HFFc6 (cell line): ENCODE measurements around the gene LHPP. TPM values are rescaled to one million over a fixed set of nuclear protein-coding genes. Genes with fewer than 3 reads are reported as not detected.

ENCODE experiments used
- DNase-seq: peaks from one replicate; pipeline ENCODE4 v3.0.0-alpha.2; 2018
- H3K27ac Mint-ChIP-seq: 2 replicates; pipeline ENCODE4 v1.8.0; 2020; ENCODE audit warnings: mild to moderate bottlenecking, mixed read lengths
- H3K27me3 Mint-ChIP-seq: 2 replicates; pipeline ENCODE4 v1.8.0; 2021; ENCODE audit warnings: mild to moderate bottlenecking, moderate library complexity, mixed read lengths; ENCODE audit not compliant: insufficient read depth
- H3K36me3 Mint-ChIP-seq: 2 replicates; pipeline ENCODE4 v1.8.0; 2021; ENCODE audit warnings: low read depth, mixed read lengths
- H3K4me1 Mint-ChIP-seq: 2 replicates; pipeline ENCODE4 v1.8.0; 2020; ENCODE audit warnings: low read depth, mixed read lengths
- H3K4me3 Mint-ChIP-seq: 2 replicates; pipeline ENCODE4 v1.8.0; 2020; ENCODE audit warnings: mild to moderate bottlenecking, moderate library complexity, mixed read lengths
- H3K9me3 Mint-ChIP-seq: 2 replicates; pipeline ENCODE4 v1.8.0; 2020; ENCODE audit warnings: mild to moderate bottlenecking, mixed read lengths
- CTCF ChIP-seq: fragments of 200-600 bp; sonication (generic); IDR thresholded peaks from 2 replicates; pipeline ENCODE4 v1.5.0; 2021; ENCODE audit warnings: antibody characterized with exemption, mild to moderate bottlenecking
- total RNA-seq, 6 experiments: library from RNA; stranded (reverse); fragmentation: NEBNext Ultra II Directional; extraction: Animal tissue kit (Norgen Biotek cat#: 25700); gene quantifications; 2 replicates in 1 of 6; 3 replicates in 5 of 6; pipeline ENCODE4 v1.2.3, GENCODE V29; 2021

The LHPP gene
- total RNA-seq, 6 experiments from 2014 or later: 12.5 to 17.3 (median 14.0) TPM

DNA sequence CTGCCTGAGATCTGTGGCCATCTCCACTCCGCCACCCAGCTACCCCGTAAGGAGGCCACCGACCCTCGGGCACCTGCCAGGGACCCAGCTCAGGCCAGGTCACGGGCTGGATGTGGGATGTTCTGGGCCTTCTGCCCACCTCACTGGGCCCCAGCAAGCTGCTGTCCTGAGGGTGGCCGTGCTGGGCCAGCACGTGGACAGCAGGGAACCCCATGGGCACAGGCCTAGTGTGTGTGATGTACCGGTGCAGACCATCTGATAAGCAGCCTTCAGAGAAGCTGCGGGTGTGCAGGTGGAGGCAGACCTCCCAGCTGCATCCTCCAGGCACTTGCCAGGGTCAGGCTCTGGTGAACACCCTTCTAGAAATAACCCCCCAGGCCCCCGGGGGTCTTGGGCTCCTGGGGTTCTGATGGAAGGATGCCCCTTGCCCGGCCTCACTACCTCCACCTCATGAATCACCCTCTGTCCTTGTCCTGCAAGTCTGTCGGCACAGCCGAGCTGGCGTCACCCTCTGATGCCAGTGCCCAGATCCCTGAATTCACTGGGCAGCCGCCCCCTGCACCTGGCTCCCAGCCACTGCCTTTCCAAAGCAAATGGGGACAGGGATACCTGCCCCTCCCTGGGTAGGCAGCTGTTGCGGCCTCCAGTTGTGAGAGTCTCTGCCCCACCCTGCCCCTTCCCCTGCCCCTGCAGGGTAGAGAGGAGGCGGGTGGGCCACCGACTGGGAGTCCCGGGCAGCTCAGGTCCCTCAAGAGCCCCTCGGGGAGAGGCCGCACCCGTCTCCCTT is 142.8 kb downstream of the LHPP start:
- Mint-ChIP-seq H3K4me1 (no peaks in the 10 kb centered on the region), H3K36me3 (no peaks in the 10 kb centered on the region), H3K27me3 (peaks cover 14% of the 10 kb centered on the region), H3K9me3 (no peaks in the 10 kb centered on the region), H3K4me3 (no peak overlapping the region), H3K27ac (no peak overlapping the region)
- DNase-seq: no peak
- no peak for TF ChIP-seq CTCF

- no peaks in the 10 kb centered on the region for H3K36me3 Mint-ChIP-seq
- DNase-seq: no peak
- no peak overlapping the region for H3K4me3 Mint-ChIP-seq
- no peaks in the 10 kb centered on the region for H3K9me3 Mint-ChIP-seq
- peaks cover 17% of the 10 kb centered on the region for H3K27me3 Mint-ChIP-seq
- TF ChIP-seq CTCF: no peak
- no peak overlapping the region for H3K27ac Mint-ChIP-seq
- no peaks in the 10 kb centered on the region for H3K4me1 Mint-ChIP-seq
These were observed 143.4 kb downstream of the LHPP start for GRCh38 chr10:124605001-124605370.

DNA sequence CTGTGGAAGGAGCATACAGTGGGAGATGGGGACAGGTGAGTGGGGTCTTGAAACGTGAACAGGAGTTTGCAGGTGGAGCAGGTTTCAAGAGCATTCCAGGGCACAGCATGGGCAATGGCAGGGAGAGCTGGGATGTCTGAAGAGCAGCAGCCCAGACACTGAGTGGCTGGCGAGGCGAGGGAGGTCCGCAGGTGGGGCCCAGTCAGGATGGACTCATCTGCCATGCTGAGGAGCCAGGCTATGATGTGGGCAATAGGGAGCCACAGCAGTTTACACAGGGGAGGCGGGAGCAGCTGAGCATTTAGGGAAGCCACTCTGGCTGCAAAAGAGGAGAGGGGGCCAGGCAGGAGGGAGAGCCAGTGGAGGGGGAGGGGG is 143.8 kb downstream of the LHPP start:
- no peak for TF ChIP-seq CTCF
- no peak for DNase-seq
- no peaks in the 10 kb centered on the region for H3K4me1 Mint-ChIP-seq
- no peak overlapping the region for H3K27ac Mint-ChIP-seq
- H3K27me3 Mint-ChIP-seq: peaks cover 17% of the 10 kb centered on the region
- H3K9me3 Mint-ChIP-seq: no peaks in the 10 kb centered on the region
- no peaks in the 10 kb centered on the region for H3K36me3 Mint-ChIP-seq
- H3K4me3 Mint-ChIP-seq: no peak overlapping the region

GRCh38 chr10:124605856-124606812 is 144.5 kb downstream of the LHPP start:
- H3K27ac Mint-ChIP-seq: no peak overlapping the region
- H3K27me3 Mint-ChIP-seq: peaks cover 14% of the 10 kb centered on the region
- no peak for DNase-seq
- H3K4me3 Mint-ChIP-seq: no peak overlapping the region
- H3K36me3 Mint-ChIP-seq: no peaks in the 10 kb centered on the region
- no peaks in the 10 kb centered on the region for H3K4me1 Mint-ChIP-seq
- no peak for TF ChIP-seq CTCF
- no peaks in the 10 kb centered on the region for H3K9me3 Mint-ChIP-seq

GRCh38 chr10:124606822-124607221 is 145.2 kb downstream of the LHPP start:
- peaks cover 14% of the 10 kb centered on the region for H3K27me3 Mint-ChIP-seq
- H3K27ac Mint-ChIP-seq: no peak overlapping the region
- TF ChIP-seq CTCF: no peak
- H3K36me3 Mint-ChIP-seq: no peaks in the 10 kb centered on the region
- H3K4me1 Mint-ChIP-seq: no peaks in the 10 kb centered on the region
- no peaks in the 10 kb centered on the region for H3K9me3 Mint-ChIP-seq
- H3K4me3 Mint-ChIP-seq: no peak overlapping the region
- no peak for DNase-seq
